Ovary (tissue), 9 donors: Measurements from ENCODE around the gene PPP2R1A. TPM values are rescaled to one million over a fixed set of nuclear protein-coding genes. Genes with fewer than 3 reads are reported as not detected.
A peak's percentile ranks its signal among the peaks of the same experiment; 100 is the strongest.
"Not testable (repeated sequence)": the region's sequence is repeated elsewhere in the genome, so short reads cannot be mapped to it uniquely, and the experiment has no call there.

Experiments
- DNase-seq, 5 donors: peaks; one replicate each; pipeline ENCODE4 v3.0.0-alpha.2; 2019 to 2020
- H3K27ac ChIP-seq, 2 donors: fragments of 200-600 bp; one replicate each; pipeline versions ENCODE4 v1.5.1 to v1.8.0; 2019 to 2022
- H3K27me3 ChIP-seq: fragments of 200-600 bp; one replicate; pipeline ENCODE4 v1.8.0; 2022
- H3K36me3 ChIP-seq: fragments of 200-600 bp; sonication (generic); one replicate; pipeline ENCODE4 v1.5.1; 2019
- H3K4me1 ChIP-seq: one replicate; pipeline ENCODE4 v1.8.1; 2013; ENCODE audit warnings: mild to moderate bottlenecking, moderate library complexity; ENCODE audit not compliant: insufficient read depth
- H3K4me3 ChIP-seq: fragments of 200-600 bp; sonication (generic); one replicate; pipeline ENCODE4 v1.5.1; 2017
- H3K9me3 ChIP-seq, 2 donors: fragments of 200-600 bp in 1 of 2; sonication (generic) in 1 of 2; one replicate each; pipeline versions ENCODE4 v1.5.1 to v1.8.1; 2013 to 2019; ENCODE audit warnings: mild to moderate bottlenecking in 1 of 2, moderate library complexity in 1 of 2
- CTCF ChIP-seq, 3 donors: fragments of 450-650 bp in 2 of 3; fragments of 200-600 bp in 1 of 3; IDR thresholded peaks; one replicate each; pipeline versions ENCODE4 v1.5.1 to v1.8.0; 2016 to 2022; ENCODE audit warnings: antibody characterized with exemption in 3 of 3, mild to moderate bottlenecking in 1 of 3
- EP300 ChIP-seq: sonication (generic); formaldehyde crosslinking; IDR thresholded peaks from one replicate; pipeline ENCODE4 v1.6.1; 2017; ENCODE audit warnings: antibody characterized with exemption
- POLR2A ChIP-seq: fragments of 450-650 bp; IDR thresholded peaks from one replicate; pipeline ENCODE4 v1.6.1; 2017; ENCODE audit warnings: antibody characterized with exemption, mild to moderate bottlenecking, moderate library complexity
- WGBS, 3 donors: extraction: QIAGEN DNeasy Blood & Tissue Kit in 1 of 3; methylation state at CpG; one replicate each; pipeline versions ENCODE4 v1.1.5 to v1.1.7; 2013 to 2017; 5-methylcytosine and 5-hydroxymethylcytosine counted together
- intact Hi-C, 4 donors: fragments of 100-400 bp; cut with DNase I; formaldehyde crosslinking; loops; one replicate each; pipeline versions ENCODE4 v1.11.0 to v1.15.1; 2022 to 2023
- polyA plus RNA-seq, 2 donors: library from polyadenylated mRNA; stranded (reverse); fragments of 200-250 nt in 1 of 2; fragments of 350-450 nt in 1 of 2; fragmentation: Illumina TruSeq in 1 of 2; extraction: RNeasy Lipid Tissue Mini Kit (QIAGEN cat#74804) in 1 of 2; gene quantifications; one replicate each; pipeline ENCODE4 v1.2.3, GENCODE V29; 2013 to 2014
- total RNA-seq, 7 donors: library from RNA; depleted of rRNA in 2 of 7; stranded (reverse); fragments of >200 nt in 2 of 7; fragmentation: NEBNext Ultra II Directional in 3 of 7; extraction: Animal tissue kit (Norgen Biotek cat#: 25700) in 3 of 7; gene quantifications; one replicate each; pipeline versions ENCODE4 v1.1.0 to v1.2.4, GENCODE V29; 2016 to 2023
- donor health status: DM: no; HTN: no; CAD: no; lungs with moderate emphysema.
- donor health status: DM: no; HTN: no; CAD: no.
- donor health status: Bipolar disorder and iron deficiency.
- donor health status: DM: yes; HTN: yes; CAD: no.
- donor health status: DM: no; HTN: no; CAD: no.
- donor health status: DM: yes; HTN: yes; CAD: no.

Gene PPP2R1A
- total and polyA plus RNA-seq, 9 donors = 127 to 408 (median 272) TPM

GRCh38 chr19:52258426-52258825 is 68.6 kb downstream of the PPP2R1A start:
- Histone ChIP-seq H3K4me3 (no peak overlapping the region), H3K27ac (no peak overlapping the region), H3K4me1 (no peaks in the 10 kb centered on the region), H3K9me3 (no peaks in the 10 kb centered on the region), H3K36me3 (no peaks in the 10 kb centered on the region), H3K27me3 (no peaks in the 10 kb centered on the region)
- WGBS, 3 donors = 92 to 94% (median 93%) methylated on average over 5 of the region's 5 CpGs
- intact Hi-C loops = no loop called here
- TF ChIP-seq CTCF (IDR thresholded peaks at IDR 0.05) = no peak
- TF ChIP-seq POLR2A = no peak
- TF ChIP-seq EP300 = no peak
- DNase-seq = no peak

DNA sequence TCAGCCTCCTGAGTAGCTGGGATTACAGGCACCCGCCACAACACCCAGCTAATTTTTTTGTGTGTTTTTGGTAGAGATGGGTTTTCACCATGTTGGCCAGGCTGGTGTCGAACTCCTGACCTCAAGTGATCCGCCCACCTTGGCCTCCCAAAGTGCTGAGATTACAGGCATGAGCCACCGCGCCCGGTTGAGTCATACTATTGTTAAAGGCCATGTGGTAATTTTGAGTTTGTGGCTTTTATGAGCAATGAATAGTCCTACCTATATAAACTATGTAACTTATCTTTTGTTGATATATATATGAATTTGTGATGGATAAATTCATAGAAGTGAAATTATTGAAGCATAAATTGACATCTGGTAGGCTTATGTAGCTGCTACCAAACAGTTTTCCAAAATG is 75.7 kb downstream of the PPP2R1A start:
- H3K4me1 ChIP-seq, H3K4me3 ChIP-seq, H3K9me3 ChIP-seq, DNase-seq, H3K27ac ChIP-seq, H3K27me3 ChIP-seq, H3K36me3 ChIP-seq, intact Hi-C loops: not testable (repeated sequence)
- 92 to 93% (median 92%) methylated on average over 6 of the region's 6 CpGs for WGBS, 3 donors

DNA sequence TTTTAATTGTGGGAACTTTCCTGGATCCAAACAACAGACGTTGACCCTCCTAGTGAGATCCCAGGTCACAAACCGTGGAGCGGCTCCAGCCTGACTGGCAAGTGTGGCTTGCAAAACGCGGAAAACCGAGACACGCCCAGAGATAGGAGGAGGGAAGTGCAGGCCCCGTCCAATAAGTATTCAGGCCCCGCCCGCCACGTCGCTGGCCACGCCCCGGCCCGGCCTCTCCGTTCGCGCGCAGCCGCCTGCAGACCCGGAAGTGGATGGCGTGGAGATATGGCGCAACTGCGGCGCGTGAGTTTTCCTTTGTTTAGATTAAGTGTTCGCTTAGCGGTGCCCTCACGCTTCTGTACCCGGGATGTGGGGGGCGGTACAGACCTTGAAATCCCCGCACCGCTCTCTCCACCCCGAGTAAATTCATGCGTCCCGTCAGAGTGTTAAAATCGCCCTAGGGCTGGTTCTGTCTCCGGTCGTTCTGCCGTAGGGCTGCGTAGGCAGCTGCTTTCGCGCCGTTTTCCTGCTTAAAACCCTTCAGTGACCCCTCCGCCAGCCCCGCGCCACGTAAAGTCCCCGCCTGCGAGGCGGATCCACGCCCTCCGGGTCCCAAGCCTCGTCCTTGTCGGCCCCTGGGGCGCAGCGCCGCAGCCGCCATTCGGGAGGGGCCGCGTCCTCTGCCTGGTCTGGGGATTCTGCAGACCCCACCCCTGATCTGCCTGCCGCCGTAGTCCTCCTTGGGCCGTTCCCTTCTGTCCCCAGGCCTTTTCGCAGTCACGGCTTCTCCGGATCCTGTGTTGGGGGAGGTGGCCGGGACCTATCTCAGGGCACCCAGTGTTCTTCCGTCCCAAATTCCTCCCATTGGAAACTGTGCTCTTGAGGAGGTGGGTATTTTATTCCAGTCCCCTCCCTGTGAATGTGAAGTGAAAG is 79.7 kb downstream of the PPP2R1A start, which contains the start of gene ZNF766:
ZNF766 (plus strand) TSS at position 250 of the 924 bp plus-strand sequence; CDS start at position 277, 27 bp downstream.
- 0% methylated on average over 66 to 70 of the region's 70 CpGs for WGBS, 3 donors
- DNase-seq = peak; percentile 96 to 98 (median 98)
- no peaks in the 10 kb centered on the region for H3K36me3 ChIP-seq
- no peaks in the 10 kb centered on the region for H3K27me3 ChIP-seq
- no peaks in the 10 kb centered on the region for H3K9me3 ChIP-seq
- H3K4me3 ChIP-seq = peak within 1 kb of the TSS; percentile 87
- H3K27ac ChIP-seq = peak within 1 kb of the TSS; percentile 66 to 77
- TF ChIP-seq EP300 = no peak
- TF ChIP-seq POLR2A = peak; percentile 84
- intact Hi-C loops = no loop called here
- peaks cover 10% of the 10 kb centered on the region for H3K4me1 ChIP-seq

GRCh38 chr19:52270266-52270885 is 80.5 kb downstream of the PPP2R1A start:
- no peaks in the 10 kb centered on the region for H3K27me3 ChIP-seq
- peaks cover 10% of the 10 kb centered on the region for H3K4me1 ChIP-seq
- H3K4me3 ChIP-seq = peak overlapping the region; percentile 87
- DNase-seq = no peak
- TF ChIP-seq POLR2A (no peak), CTCF (IDR thresholded peaks at IDR 0.05) (no peak), EP300 (no peak)
- no peaks in the 10 kb centered on the region for H3K36me3 ChIP-seq
- 9 to 10% (median 9%) methylated on average over 11 of the region's 11 CpGs for WGBS, 3 donors
- H3K9me3 ChIP-seq = no peaks in the 10 kb centered on the region
- H3K27ac ChIP-seq = peak overlapping the region; percentile 66 to 77
- intact Hi-C loops = no loop called here

GRCh38 chr19:52273301-52273700 is 83.4 kb downstream of the PPP2R1A start:
- intact Hi-C loops = no loop called here
- WGBS, 3 donors = 95 to 96% (median 96%) methylated on average over 2 of the region's 2 CpGs

More at GRCh38 chr19:52273301-52273700, 83.4 kb downstream of the PPP2R1A start:
- Histone ChIP-seq H3K4me3 (no peak overlapping the region), H3K9me3 (no peaks in the 10 kb centered on the region), H3K36me3 (no peaks in the 10 kb centered on the region), H3K27ac (no peak overlapping the region), H3K27me3 (no peaks in the 10 kb centered on the region), H3K4me1 (peaks cover 13% of the 10 kb centered on the region)
- DNase-seq = no peak
- TF ChIP-seq POLR2A = no peak
- no peak for TF ChIP-seq CTCF (IDR thresholded peaks at IDR 0.05)
- no peak for TF ChIP-seq EP300
